HG03196 (cell line): ENCODE data around the gene DOK6.
A peak's percentile ranks its signal among the peaks of the same experiment; 100 is the strongest.

Source experiments
- ATAC-seq: cut with Tn5 transposase; IDR thresholded peaks from one replicate; pipeline ENCODE4 v1.9.1; 2021; ENCODE audit not compliant: unreplicated experiment

The DOK6 gene

DNA sequence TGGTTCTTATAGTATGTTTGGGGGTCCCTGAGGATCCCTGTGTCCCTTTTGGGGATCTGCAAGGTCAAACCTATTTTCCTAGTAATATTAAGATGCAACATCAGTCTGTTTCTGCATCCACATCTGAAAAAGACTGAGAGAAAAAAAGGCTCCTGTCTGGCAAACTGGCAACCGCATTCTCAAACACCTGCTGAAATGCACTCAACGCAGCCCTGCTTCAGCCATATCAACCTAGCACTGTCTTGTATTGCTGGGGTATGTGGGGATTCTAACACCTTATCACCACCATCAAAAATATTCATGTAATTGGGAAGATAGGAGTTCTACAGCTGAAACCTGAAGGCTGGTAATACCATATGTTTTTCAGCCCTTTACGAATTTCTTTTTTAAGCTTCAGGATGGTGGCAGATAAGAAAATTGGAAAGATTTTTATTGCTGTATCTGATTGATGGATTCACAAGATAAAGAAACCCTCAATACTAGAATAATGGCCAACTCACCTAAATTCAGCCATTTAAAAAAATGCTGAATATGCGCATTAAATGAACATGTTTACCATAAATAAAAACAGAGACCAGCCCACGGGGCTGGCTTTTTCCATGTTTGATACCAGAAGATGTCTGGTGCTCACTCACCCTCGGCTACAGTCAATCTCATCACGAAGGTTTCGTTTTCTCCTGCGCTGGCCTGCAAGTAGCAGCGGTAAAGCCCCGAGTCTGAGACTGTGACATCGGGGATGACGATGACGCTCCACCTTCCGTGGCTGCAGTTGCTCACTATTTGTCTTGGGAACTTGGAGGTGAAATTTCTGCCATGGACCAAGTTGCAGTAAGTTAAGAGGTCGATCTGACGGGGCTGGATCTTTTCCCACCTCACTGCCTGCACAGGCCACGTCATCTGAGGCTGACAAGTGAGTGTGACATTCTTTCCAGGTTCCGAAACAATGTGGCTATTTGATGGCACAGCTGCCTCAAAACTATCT is 494.7 kb downstream of the DOK6 start:
- ATAC-seq, result no peak

DNA sequence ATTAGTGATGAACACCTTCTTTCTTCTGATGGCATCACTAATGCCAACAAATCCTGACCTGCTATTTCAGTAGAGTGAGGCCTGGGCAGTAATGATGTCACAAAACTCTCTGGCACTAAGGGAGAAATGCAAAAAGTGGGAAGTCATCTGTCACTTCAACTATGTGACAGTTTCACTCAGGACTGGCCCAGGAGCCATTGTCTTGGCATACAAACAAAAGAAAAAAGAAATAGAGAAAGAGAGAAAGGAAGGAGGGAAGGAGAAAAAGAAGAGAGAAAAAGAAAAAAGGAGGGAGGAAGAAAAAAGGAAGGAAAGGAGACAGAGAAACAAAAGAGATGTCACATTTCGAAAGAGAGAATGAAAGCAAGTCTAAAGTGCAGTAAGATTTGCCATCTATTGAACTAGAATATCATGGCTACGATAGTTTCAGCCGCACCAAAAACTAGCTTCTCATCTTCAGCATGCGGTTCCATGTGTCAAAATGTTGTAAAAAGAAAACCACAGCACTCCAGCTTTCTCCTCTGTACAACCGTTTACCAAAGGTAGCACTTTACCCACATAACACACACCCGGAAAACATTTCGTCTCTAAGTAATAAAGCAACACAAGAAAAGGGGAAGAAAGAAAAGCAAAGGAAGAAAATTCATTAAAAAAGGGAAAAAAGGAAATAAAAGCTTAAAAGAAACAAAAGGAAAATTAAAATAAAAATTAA is 496.9 kb downstream of the DOK6 start:
- no peak for ATAC-seq

DNA sequence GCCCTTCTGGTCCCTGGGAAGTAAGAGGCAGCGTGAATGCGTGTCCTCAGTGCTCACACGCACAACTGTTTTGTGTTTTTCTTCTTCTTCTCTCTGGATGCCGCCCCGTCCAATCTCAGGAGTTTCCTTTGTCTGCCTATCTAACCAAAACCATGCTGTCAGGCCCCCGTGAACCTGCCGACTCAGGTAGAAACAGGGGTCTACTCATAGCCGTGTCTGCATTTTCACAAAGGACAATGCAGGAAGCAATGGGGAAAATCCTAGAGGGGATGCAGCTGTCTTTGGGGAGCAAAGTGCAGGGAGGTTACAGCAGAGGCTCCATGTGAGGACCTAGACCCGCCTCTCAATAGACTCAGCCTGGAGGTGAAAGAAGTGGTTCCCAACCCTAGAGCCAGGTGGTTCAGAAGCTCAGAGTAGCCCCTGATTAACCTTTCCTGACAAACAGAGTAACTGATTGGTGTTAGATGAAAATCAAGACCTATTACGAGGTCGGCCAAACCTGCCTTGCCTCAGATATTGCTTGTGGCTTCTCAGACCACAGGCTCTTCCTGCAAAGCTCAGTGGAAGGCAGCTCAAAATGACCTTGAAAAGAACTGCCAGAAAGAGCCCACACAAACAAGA is 497.7 kb downstream of the DOK6 start:
- ATAC-seq, result peak; percentile 66
